ENCODE data around the gene MIGA1. TPM values are rescaled to one million over a fixed set of nuclear protein-coding genes. Genes with fewer than 3 reads are reported as not detected.
"Not testable (repeated sequence)": the region's sequence is repeated elsewhere in the genome, so short reads cannot be mapped to it uniquely, and the experiment has no call there.

The MIGA1 gene
- polyA plus RNA-seq, 2 donors = 1.0 to 1.9 TPM

DNA sequence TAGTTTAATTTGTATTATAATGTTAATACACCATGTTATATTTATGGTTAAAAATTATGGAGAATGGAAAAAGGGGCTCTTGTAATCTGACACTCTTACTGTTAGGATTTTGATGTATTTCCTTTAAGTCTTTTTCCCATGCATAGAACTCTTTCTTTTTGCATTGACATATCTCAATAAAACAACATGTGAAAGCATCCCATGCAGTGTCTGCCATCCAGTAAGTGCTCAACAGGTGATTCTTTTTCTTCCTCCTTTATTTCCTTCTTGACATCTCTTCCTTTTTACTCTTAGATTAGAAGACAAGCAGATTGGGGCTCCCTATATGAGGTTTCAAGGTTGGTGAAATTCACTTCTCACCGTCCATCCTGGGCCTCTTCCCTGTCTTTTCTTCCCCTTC lies 111.8 kb downstream of the MIGA1 start:
- Histone ChIP-seq H3K27me3 (ENCODE audit: control insufficient read depth in 1 of 2, insufficient read depth in 2 of 2, low read length in 2 of 2) (no peaks in the 10 kb centered on the region), H3K27ac (ENCODE audit: low read depth in 2 of 2, low read length in 1 of 2) (no peak overlapping the region), H3K4me3 (ENCODE audit: low read depth in 1 of 2, low read length in 2 of 2) (no peak overlapping the region), H3K36me3 (ENCODE audit: control insufficient read depth in 2 of 2, insufficient read depth in 2 of 2, low read length in 1 of 2) (no peaks in the 10 kb centered on the region), H3K4me1 (ENCODE audit: control insufficient read depth in 2 of 2, insufficient read depth in 2 of 2, low read length in 1 of 2) (no peaks in the 10 kb centered on the region), H3K9me3 (ENCODE audit: control insufficient read depth in 2 of 2, insufficient read depth in 1 of 2, low read depth in 1 of 2, low read length in 1 of 2) (no peaks in the 10 kb centered on the region)
- WGBS, 2 donors = 95 to 96% methylated on average over 1 of the region's 1 CpG

DNA sequence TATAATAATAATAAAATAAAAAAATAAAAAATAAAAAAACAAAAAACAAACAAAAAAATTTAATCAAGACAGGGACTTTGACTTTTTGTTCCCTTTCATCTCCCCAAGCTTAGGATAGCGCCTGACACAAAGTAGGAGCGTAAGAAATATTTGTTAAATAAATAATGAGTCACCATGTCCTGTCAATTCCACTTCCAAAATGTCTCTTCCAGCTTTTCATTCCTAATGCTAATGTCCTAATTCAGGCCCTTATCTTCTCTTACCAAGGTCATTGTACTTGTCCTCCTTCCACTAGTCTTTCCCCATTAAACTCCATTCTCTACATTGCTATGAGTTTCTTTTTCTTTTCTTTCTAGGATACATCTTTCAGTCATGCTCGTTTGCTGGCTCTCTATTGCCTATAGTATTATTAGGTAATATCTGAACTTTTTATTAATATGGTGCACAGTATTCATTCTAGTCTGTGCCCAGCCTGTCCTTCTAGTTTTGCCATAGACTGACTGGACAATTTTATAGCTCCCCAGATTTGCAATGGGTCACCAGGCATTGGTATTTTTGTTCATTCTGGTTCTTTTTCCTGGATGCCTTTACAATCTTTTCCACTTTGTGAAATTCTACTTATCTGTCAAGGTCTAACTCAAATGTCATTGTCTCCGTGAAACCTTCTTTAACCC lies 120.3 kb downstream of the MIGA1 start:
- Histone ChIP-seq H3K4me3 (ENCODE audit: low read depth in 1 of 2, low read length in 2 of 2) (no peak overlapping the region), H3K4me1 (ENCODE audit: control insufficient read depth in 2 of 2, insufficient read depth in 2 of 2, low read length in 1 of 2) (no peaks in the 10 kb centered on the region), H3K9me3 (ENCODE audit: control insufficient read depth in 2 of 2, insufficient read depth in 1 of 2, low read depth in 1 of 2, low read length in 1 of 2) (no peaks in the 10 kb centered on the region), H3K36me3 (ENCODE audit: control insufficient read depth in 2 of 2, insufficient read depth in 2 of 2, low read length in 1 of 2) (no peaks in the 10 kb centered on the region), H3K27me3 (ENCODE audit: control insufficient read depth in 1 of 2, insufficient read depth in 2 of 2, low read length in 2 of 2) (no peaks in the 10 kb centered on the region), H3K27ac (ENCODE audit: low read depth in 2 of 2, low read length in 1 of 2) (no peak overlapping the region)
- WGBS, 2 donors = 57 to 58% methylated on average over 4 of the region's 4 CpGs

DNA sequence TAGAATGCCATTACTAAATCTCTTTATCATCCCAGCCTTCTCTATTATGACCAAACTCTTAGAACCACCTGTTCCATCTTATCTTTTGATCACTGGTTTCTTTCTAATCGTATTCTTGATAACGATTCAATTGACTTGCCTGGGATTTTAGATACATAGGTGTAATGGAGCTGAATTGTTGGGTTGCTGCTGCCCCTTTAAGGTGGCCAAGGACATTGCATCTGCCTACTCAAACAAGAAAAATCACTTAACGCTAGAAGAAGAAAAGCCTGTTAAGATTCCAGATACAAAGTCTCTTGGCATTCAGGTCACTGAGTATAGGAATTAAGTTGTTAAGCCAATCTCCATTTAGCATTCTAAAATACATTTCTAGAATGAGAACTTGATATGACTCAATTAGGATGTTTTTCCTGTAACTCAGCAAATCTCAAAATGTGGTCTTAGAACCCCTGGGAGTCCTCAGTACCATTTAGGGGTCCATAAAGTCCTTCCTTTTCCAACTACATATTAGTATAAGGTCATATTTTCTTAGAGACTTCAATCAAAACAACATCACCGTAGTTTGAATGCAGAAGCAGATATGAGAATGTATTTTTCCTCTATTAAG lies 121.3 kb downstream of the MIGA1 start:
- H3K27me3 ChIP-seq (ENCODE audit: control insufficient read depth in 1 of 2, insufficient read depth in 2 of 2, low read length in 2 of 2) = no peaks in the 10 kb centered on the region
- 20 to 24% methylated on average over 4 of the region's 4 CpGs for WGBS, 2 donors
- no peaks in the 10 kb centered on the region for H3K4me1 ChIP-seq (ENCODE audit: control insufficient read depth in 2 of 2, insufficient read depth in 2 of 2, low read length in 1 of 2)
- H3K27ac ChIP-seq (ENCODE audit: low read depth in 2 of 2, low read length in 1 of 2) = no peak overlapping the region
- no peak overlapping the region for H3K4me3 ChIP-seq (ENCODE audit: low read depth in 1 of 2, low read length in 2 of 2)
- H3K36me3 ChIP-seq (ENCODE audit: control insufficient read depth in 2 of 2, insufficient read depth in 2 of 2, low read length in 1 of 2) = no peaks in the 10 kb centered on the region
- no peaks in the 10 kb centered on the region for H3K9me3 ChIP-seq (ENCODE audit: control insufficient read depth in 2 of 2, insufficient read depth in 1 of 2, low read depth in 1 of 2, low read length in 1 of 2)

DNA sequence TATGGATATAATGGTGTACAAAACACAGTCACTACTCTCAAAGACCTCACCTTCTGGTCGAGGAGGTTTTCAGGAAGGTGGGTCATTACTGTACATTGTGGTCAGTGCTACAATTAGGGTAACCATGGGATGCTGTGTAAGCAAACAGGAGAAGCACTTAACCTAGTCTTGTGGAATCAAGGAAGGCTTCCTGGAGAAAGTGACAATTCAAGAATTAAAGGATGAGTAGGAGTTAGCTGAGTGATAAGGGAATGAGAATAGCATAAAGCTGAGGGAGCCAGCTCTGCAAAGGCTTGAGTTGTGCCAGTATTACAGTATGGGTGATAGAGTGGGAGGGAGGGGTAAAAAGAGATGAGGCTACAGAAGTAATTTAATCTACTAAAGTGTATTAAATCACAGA lies 126.2 kb downstream of the MIGA1 start:
- Histone ChIP-seq H3K36me3 (ENCODE audit: control insufficient read depth in 2 of 2, insufficient read depth in 2 of 2, low read length in 1 of 2) (no peaks in the 10 kb centered on the region), H3K4me3 (ENCODE audit: low read depth in 1 of 2, low read length in 2 of 2) (no peak overlapping the region), H3K4me1 (ENCODE audit: control insufficient read depth in 2 of 2, insufficient read depth in 2 of 2, low read length in 1 of 2) (no peaks in the 10 kb centered on the region), H3K9me3 (ENCODE audit: control insufficient read depth in 2 of 2, insufficient read depth in 1 of 2, low read depth in 1 of 2, low read length in 1 of 2) (no peaks in the 10 kb centered on the region), H3K27ac (ENCODE audit: low read depth in 2 of 2, low read length in 1 of 2) (no peak overlapping the region), H3K27me3 (ENCODE audit: control insufficient read depth in 1 of 2, insufficient read depth in 2 of 2, low read length in 2 of 2) (no peaks in the 10 kb centered on the region)
- WGBS, 2 donors = 69 to 82% methylated on average over 1 of the region's 1 CpG

DNA sequence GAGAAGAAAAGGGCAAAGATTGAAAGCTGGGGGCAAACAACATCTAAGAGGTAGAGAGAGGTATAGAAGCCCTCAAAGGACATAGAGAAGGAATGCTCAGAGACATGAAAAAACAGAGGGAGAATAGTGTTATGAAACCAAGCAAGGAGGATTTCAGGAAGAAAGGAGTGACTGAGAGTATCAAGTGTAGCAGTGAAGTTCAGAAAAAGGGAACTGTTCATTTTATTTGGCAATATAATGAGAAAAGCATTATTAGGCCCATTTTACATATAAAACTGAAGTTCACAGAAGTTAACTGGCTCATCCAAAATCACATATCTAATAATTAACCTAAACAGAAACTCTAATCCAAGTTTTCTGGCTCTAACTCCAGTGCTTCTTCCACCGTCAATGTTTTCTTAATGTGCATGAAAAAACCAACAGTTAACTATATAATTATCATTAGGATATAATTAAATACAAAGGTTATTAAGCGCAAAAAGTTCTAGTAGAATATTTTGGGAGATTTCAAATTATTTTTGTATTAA lies 126.6 kb downstream of the MIGA1 start:
- no peaks in the 10 kb centered on the region for H3K9me3 ChIP-seq (ENCODE audit: control insufficient read depth in 2 of 2, insufficient read depth in 1 of 2, low read depth in 1 of 2, low read length in 1 of 2)
- no peaks in the 10 kb centered on the region for H3K36me3 ChIP-seq (ENCODE audit: control insufficient read depth in 2 of 2, insufficient read depth in 2 of 2, low read length in 1 of 2)
- no peaks in the 10 kb centered on the region for H3K4me1 ChIP-seq (ENCODE audit: control insufficient read depth in 2 of 2, insufficient read depth in 2 of 2, low read length in 1 of 2)
- no peaks in the 10 kb centered on the region for H3K27me3 ChIP-seq (ENCODE audit: control insufficient read depth in 1 of 2, insufficient read depth in 2 of 2, low read length in 2 of 2)
- no peak overlapping the region for H3K4me3 ChIP-seq (ENCODE audit: low read depth in 1 of 2, low read length in 2 of 2)
- H3K27ac ChIP-seq (ENCODE audit: low read depth in 2 of 2, low read length in 1 of 2) = no peak overlapping the region
- WGBS, 2 donors = 76 to 86% methylated on average over 2 of the region's 2 CpGs

DNA sequence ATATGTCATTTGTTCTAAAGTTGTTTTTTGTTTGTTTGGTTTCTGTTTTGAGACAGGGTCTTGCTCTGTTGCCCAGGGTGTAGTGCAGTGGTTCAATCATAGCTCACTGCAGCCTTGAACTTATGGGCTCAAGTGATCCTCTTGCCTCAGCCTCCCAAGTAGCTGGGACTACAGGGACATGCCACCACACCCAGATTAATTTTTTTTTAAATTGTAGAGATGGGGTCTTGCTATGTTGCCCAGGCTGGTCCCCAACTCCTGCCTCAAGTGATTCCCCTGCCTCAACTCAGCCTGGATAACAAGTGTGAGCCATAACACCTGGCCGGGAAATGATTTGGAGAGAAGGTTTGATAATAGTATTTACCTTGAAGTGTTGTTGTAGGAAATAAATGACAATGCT lies 127.2 kb downstream of the MIGA1 start:
- Histone ChIP-seq H3K4me3 (ENCODE audit: low read depth in 1 of 2, low read length in 2 of 2) (no peak overlapping the region), H3K9me3 (ENCODE audit: control insufficient read depth in 2 of 2, insufficient read depth in 1 of 2, low read depth in 1 of 2, low read length in 1 of 2) (no peaks in the 10 kb centered on the region), H3K27me3 (ENCODE audit: control insufficient read depth in 1 of 2, insufficient read depth in 2 of 2, low read length in 2 of 2) (no peaks in the 10 kb centered on the region), H3K4me1 (ENCODE audit: control insufficient read depth in 2 of 2, insufficient read depth in 2 of 2, low read length in 1 of 2) (no peaks in the 10 kb centered on the region), H3K27ac (ENCODE audit: low read depth in 2 of 2, low read length in 1 of 2) (no peak overlapping the region), H3K36me3 (ENCODE audit: control insufficient read depth in 2 of 2, insufficient read depth in 2 of 2, low read length in 1 of 2) (no peaks in the 10 kb centered on the region)
- 78 to 89% methylated on average over 1 of the region's 1 CpG for WGBS, 2 donors

DNA sequence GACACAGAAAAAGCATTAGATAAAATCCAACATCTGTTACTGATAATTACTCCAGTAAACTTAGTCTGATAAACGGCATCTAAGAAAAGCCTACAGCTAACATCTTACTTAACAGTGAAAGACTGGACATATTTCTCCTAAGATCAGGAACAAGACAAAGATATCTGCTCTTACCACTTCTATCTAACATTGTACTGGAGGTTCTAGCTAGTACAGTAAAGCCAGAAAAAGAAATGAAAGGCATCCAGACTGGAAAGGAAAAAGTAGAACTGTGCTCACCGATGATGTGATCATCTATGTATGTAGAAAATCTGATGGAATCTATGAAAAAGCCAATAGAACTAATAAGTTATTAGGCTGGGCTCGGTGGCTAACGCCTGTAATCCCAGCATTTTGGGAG lies 130.7 kb downstream of the MIGA1 start:
- Histone ChIP-seq H3K27ac (ENCODE audit: low read depth in 2 of 2, low read length in 1 of 2) (no peak overlapping the region), H3K9me3 (ENCODE audit: control insufficient read depth in 2 of 2, insufficient read depth in 1 of 2, low read depth in 1 of 2, low read length in 1 of 2) (no peaks in the 10 kb centered on the region), H3K36me3 (ENCODE audit: control insufficient read depth in 2 of 2, insufficient read depth in 2 of 2, low read length in 1 of 2) (no peaks in the 10 kb centered on the region), H3K27me3 (ENCODE audit: control insufficient read depth in 1 of 2, insufficient read depth in 2 of 2, low read length in 2 of 2) (no peaks in the 10 kb centered on the region), H3K4me1 (ENCODE audit: control insufficient read depth in 2 of 2, insufficient read depth in 2 of 2, low read length in 1 of 2) (no peaks in the 10 kb centered on the region), H3K4me3 (ENCODE audit: low read depth in 1 of 2, low read length in 2 of 2) (no peak overlapping the region)
- WGBS, 2 donors = 91 to 92% methylated on average over 4 of the region's 4 CpGs

DNA sequence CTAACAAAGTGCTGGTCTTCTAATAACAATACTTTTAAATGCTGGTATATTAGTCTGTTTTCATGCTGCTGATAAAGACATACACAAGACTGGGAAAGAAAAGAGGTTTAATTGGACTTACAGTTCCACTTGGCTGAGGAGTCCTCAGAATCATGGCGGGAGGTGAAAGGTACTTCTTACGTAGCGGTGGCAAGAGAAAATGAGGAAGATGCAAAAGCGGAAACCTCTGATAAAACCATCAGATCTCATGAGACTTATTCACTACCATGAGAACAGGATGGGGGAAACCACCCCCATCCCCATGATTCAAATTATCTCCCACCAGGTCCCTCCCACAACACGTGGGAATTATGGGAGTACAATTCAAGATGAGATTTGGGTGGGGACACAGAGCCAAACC lies 139.5 kb downstream of the MIGA1 start:
- WGBS, 2 donors = 88 to 90% methylated on average over 5 of the region's 5 CpGs
- not testable (repeated sequence) for H3K27ac ChIP-seq (ENCODE audit: low read depth in 2 of 2, low read length in 1 of 2); H3K4me1 ChIP-seq (ENCODE audit: control insufficient read depth in 2 of 2, insufficient read depth in 2 of 2, low read length in 1 of 2); H3K9me3 ChIP-seq (ENCODE audit: control insufficient read depth in 2 of 2, insufficient read depth in 1 of 2, low read depth in 1 of 2, low read length in 1 of 2); H3K36me3 ChIP-seq (ENCODE audit: control insufficient read depth in 2 of 2, insufficient read depth in 2 of 2, low read length in 1 of 2); H3K4me3 ChIP-seq (ENCODE audit: low read depth in 1 of 2, low read length in 2 of 2); H3K27me3 ChIP-seq (ENCODE audit: control insufficient read depth in 1 of 2, insufficient read depth in 2 of 2, low read length in 2 of 2)

DNA sequence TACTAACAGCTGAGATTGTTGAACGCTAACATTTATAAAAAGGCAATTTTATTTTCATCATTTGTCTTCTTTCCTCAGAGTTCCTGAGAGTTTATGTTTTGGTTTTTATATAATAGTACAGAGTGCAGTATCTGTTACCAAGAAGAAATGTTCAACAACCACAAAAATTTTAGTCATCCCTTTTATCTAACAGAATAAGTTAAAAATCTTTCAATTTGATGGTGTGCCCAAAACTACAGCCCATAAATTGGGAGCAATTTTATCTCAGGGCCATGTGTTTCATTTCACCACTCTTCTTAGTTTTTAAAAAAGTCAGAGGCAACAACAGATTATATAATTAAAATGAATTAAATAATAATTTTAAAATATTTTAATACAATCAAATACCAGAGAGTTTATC lies 146.1 kb downstream of the MIGA1 start:
- WGBS, 2 donors = 62 to 66% methylated on average over 1 of the region's 1 CpG
- Histone ChIP-seq H3K9me3 (ENCODE audit: control insufficient read depth in 2 of 2, insufficient read depth in 1 of 2, low read depth in 1 of 2, low read length in 1 of 2) (no peaks in the 10 kb centered on the region), H3K4me1 (ENCODE audit: control insufficient read depth in 2 of 2, insufficient read depth in 2 of 2, low read length in 1 of 2) (no peaks in the 10 kb centered on the region), H3K27ac (ENCODE audit: low read depth in 2 of 2, low read length in 1 of 2) (no peak overlapping the region), H3K36me3 (ENCODE audit: control insufficient read depth in 2 of 2, insufficient read depth in 2 of 2, low read length in 1 of 2) (no peaks in the 10 kb centered on the region), H3K4me3 (ENCODE audit: low read depth in 1 of 2, low read length in 2 of 2) (no peak overlapping the region), H3K27me3 (ENCODE audit: control insufficient read depth in 1 of 2, insufficient read depth in 2 of 2, low read length in 2 of 2) (no peaks in the 10 kb centered on the region)

DNA sequence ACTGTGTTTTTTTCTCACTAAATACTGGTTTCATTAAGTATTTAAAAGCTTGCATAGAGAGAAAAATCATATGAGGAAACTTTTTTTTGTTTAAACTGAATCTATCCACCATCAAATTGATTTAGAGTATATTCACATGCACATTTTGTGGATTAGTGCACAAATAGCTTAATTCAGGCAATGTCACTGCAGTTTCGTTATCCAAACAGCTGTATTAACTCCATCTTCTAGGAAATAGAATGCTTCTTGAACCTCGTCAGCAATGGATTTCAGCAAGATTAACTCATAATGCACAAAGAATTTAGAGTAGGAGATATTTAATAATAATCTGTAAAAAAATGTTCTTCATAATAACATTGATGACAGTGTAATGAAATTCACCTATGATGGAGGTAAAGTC lies 146.5 kb downstream of the MIGA1 start:
- no peaks in the 10 kb centered on the region for H3K27me3 ChIP-seq (ENCODE audit: control insufficient read depth in 1 of 2, insufficient read depth in 2 of 2, low read length in 2 of 2)
- no peaks in the 10 kb centered on the region for H3K36me3 ChIP-seq (ENCODE audit: control insufficient read depth in 2 of 2, insufficient read depth in 2 of 2, low read length in 1 of 2)
- no peaks in the 10 kb centered on the region for H3K9me3 ChIP-seq (ENCODE audit: control insufficient read depth in 2 of 2, insufficient read depth in 1 of 2, low read depth in 1 of 2, low read length in 1 of 2)
- H3K4me1 ChIP-seq (ENCODE audit: control insufficient read depth in 2 of 2, insufficient read depth in 2 of 2, low read length in 1 of 2) = no peaks in the 10 kb centered on the region
- H3K27ac ChIP-seq (ENCODE audit: low read depth in 2 of 2, low read length in 1 of 2) = no peak overlapping the region
- WGBS, 2 donors = 64 to 67% methylated on average over 2 of the region's 2 CpGs
- H3K4me3 ChIP-seq (ENCODE audit: low read depth in 1 of 2, low read length in 2 of 2) = no peak overlapping the region
